Stimulated activated naive CD4-positive, alpha-beta T cell treated with Interleukin-2 at 50 U/mL for 16 hours (primary cell): ENCODE results near the gene SPECC1L.

Source experiments
- DNase-seq: peaks from one replicate; lab custom pipeline; 2025; lab: John Stamatoyannopoulos, UW

Gene SPECC1L

DNA sequence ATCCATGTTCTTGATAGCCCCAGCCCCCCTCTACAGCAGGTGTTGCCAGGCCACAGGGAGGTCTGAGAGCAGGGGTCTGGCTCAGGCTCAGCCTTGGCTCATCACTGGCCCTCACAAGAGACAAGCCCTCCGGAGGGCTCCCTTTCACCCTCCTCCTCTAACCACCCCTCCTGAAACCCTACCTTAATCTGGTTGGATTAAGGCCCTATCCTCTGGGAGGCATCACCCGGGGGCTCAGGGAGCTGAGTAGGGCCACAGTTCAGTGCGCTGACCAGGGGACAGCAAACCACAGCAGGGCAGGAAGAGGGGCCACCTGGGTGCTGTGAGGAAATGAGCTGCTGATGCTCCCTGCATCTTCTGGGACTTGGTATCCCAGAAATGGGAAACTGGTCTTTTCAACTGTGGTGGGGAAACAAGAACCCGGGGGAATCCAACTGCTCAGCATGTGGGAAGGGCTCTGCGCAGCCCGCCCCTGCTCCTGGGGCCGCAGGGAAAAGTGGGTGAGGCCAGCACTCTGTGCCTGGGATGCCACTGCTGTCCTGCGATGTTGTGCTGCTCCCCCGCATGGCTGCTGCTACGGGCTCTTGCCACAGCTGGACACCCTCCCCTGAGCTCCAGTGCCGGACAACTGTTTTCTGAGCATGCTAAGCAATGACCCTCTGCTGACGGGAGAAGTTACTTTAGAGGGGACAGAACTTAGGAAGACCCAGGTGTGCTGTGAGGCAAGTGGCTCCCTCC is 174.3 kb downstream of the SPECC1L start:
- no peak for DNase-seq

DNA sequence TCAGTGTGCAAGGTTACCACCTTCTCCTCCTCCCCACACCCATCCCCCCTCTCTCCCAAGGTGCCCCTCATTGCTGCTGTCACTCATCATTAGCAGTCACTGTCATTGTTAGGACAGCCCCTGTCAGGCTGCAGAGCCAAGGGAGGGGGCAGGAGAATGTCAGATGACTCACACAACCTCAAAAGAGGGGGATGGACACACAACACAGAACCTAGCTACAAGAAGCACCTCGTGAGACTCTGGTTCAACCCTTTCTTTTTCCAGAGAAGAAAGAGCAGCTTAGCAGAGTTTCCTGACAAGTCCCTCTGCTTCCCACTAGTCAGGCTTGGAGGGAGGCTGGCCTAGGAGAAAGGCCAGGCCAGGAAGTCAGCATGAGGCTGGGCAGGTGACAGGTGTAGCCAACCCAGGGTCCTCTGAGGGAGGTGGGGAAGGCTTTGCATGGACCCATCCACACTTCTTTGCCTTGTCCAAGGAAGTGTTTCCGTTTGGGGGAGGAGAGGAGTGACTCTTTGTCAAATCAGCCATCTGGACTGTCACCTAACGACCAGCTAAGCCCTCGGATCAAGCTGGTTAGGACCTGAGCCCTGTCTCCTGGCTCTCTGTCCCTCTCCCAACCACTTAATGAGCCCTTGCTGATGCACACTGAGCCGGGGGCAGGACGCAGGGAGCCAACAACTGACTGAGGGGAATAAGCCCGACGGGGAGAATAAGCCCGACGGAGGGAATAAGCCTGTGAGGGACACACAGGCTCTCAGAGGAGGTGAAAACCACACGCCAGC is 175.0 kb downstream of the SPECC1L start:
- DNase-seq, result no peak

- DNase-seq, result no peak
Observed at GRCh38 chr22:24446260-24446611, 175.6 kb downstream of the SPECC1L start.

- DNase-seq, result no peak
Observed at GRCh38 chr22:24450610-24451009, 180.0 kb downstream of the SPECC1L start.

DNA sequence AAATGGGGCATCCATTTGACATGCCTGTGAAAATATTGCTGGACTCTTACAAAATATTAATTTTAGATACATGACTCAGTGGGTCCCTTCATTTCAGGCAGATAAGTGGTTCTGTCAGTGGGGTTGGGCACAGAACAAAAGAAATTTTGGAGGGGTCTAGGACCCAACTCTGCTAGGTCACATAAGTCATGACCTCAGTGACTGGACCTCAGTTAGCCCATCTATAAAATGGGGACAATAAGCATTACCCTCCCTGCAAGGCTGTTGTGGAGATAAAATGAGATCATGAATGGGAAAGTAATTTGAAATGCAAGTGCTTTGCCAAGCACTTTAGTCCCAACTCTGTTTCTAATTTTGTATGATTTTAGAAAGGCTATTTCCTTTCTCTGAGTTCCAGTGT is 180.5 kb downstream of the SPECC1L start:
- DNase-seq, result no peak

GRCh38 chr22:24453853-24454252 is 183.2 kb downstream of the SPECC1L start:
- no peak for DNase-seq

DNA sequence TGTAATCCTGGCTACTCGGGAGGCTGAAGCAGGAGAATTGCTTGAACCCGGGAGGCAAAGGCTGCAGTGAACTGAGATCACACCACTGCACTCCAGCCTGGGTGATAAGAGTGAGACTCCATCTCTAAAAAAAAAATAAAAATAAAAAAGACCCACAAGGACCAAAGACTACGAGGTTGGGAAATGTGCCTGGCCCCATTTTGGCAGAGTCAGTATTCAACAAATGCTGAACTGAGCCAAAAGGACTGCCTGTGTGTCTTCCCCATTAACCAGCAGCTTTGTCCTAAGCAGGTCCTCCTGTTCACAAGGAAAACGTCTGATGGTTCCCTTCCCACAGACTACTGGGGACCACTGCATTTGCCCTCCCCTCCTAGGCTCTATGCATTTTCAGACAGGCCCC is 184.4 kb downstream of the SPECC1L start:
- no peak for DNase-seq

DNA sequence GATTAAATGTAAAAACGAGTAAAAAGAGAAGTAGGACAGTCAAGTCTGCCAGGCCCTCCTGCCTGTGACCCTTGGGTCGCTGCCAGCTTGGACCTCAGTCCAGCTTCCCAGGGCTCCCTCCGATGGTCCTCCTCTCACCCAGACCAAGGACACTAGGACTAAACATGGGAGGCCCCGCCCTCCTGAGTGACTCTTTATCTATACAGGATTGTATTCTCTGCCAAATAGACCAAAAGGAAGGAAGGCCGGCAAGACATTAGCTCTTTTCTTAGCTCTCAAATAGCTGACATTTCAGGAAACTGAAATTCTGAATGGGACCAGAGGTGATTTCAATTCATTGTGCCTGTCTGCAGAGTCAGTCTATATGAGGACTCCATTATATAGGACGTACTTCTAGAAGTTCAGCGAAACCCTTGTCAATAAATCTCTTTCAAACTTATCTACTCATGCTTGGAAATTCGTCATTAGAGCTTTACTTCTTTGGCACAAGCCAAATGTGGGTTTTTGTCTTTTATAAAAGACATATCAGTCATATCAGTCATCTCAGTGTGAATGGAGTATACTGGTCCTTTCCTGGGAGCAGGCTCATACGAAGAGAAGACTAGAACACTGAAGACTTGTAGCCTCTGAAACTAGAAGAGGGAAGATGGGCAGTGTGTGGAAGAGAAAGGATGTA is 185.3 kb downstream of the SPECC1L start:
- no peak for DNase-seq

- no peak for DNase-seq
Observed at GRCh38 chr22:24457894-24458420, 187.3 kb downstream of the SPECC1L start.

GRCh38 chr22:24459911-24460310 is 189.3 kb downstream of the SPECC1L start:
- DNase-seq, result no peak

- DNase-seq, result no peak
Observed at GRCh38 chr22:24460418-24461089, 189.9 kb downstream of the SPECC1L start.

DNA sequence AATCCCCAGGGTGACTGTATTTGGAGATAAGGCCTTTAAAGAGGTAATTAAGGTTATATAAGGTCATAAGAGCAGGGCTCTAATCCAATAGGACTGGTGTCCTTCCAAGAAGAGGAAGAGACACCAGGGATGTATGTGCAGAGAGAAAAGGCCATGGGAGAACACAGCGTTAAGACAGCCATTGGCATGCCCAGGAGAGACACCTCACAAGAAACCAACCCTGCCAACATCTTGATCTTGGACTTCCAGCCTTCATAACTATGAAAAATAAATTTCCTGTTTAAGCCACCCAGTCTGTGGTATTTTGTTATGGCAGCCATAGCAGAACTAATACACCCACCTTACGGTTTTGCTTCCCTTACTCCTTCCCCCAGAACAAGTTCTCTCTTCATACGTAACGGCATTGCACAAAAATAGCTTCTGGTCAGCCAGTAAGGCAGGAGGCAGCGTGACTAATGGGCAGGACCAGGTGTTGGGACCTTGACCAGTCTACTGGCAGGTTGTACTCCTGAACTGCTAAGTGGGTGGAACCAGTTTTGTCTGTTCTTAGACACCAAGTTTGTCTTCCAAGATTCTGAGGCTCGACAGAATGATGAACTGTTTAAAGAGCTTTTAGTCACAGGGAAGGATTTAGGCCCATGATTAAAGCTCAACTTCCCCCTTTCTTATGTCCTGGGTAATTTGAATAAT is 192.6 kb downstream of the SPECC1L start:
- DNase-seq, result no peak

DNA sequence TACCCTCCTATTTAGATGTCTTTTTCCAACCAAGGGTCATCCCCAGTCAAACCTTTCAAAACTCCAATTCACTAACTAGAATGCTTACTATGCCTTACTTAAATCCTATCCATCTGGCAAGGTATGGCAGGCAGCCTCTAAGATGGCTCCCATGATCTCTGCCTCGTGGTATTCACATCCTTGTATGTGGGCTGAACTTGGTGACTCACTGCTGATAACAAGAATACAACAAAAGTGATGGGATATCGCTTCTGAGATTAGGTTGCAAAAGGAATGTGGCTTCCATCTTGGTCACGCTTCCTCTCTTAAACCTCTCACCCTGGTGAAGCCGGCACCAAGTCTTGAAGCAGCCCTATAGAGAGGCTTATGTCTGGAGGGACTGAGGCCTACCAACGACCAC is 194.9 kb downstream of the SPECC1L start:
- DNase-seq, result no peak

DNA sequence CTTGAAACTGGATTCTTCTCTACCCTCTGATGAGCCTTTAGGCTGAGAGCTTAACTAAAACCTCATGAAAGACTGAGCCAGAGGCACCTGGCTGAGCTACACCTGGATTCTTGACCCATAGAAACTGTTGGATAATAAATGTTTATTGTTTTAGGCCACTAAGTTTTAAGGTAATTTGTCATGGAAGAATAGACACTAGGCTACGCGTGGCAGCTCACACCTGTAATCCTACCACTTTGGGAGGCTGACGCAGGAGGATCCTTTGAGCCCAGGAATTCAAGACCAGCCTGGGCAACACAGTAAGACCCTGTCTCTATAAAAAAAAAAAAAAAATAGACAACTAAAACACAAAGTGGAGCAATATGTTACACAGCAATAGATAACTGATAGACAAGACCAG is 195.3 kb downstream of the SPECC1L start:
- DNase-seq, result no peak

- DNase-seq, result no peak
Observed at GRCh38 chr22:24466716-24467328, 196.2 kb downstream of the SPECC1L start.

GRCh38 chr22:24467340-24467739 is 196.7 kb downstream of the SPECC1L start:
- DNase-seq, result no peak
